G401 (cell line): ENCODE data around the gene SPINK9. TPM values are rescaled to one million over a fixed set of nuclear protein-coding genes. Genes with fewer than 3 reads are reported as not detected.

ENCODE experiments used
- total RNA-seq: library from RNA; depleted of rRNA; stranded (reverse); fragments of >200 nt; shearing (Covaris generic); gene quantifications from 2 replicates; pipeline ENCODE4 v1.2.3, GENCODE V29; 2014; rRNA removed

SPINK9 gene
- total RNA-seq, 1 experiment from 2014 or later, result not detected

Other genes starting within 250 kb of the SPINK9 start
- not detected in 2 replicates for gene SPINK14, start 167.0 kb upstream of the SPINK9 start, total RNA-seq
- gene SPINK6, start 132.5 kb upstream of the SPINK9 start, total RNA-seq, result not detected in 2 replicates
- gene MARCOL, start 97.0 kb upstream of the SPINK9 start, total RNA-seq, result not detected in 2 replicates
- not detected in 2 replicates for gene SPINK13, start 66.8 kb upstream of the SPINK9 start, total RNA-seq
- gene SPINK7, start 23.1 kb upstream of the SPINK9 start, total RNA-seq, result not detected in 2 replicates
- 32.5 and 37.0 TPM in 2 replicates for gene FBXO38, start 48.4 kb downstream of the SPINK9 start, total RNA-seq